Nephron (organoid): Measurements from ENCODE around the gene OR52A1.

Source experiments
- H3K27ac Mint-ChIP-seq, 3 experiments: 2 replicates each; pipeline ENCODE4 v1.8.0; 2020; ENCODE audit warnings: mixed read lengths in 3 of 3, mild to moderate bottlenecking in 2 of 3, moderate library complexity in 1 of 3
- H3K27me3 Mint-ChIP-seq: 2 replicates; pipeline ENCODE4 v1.8.0; 2021; ENCODE audit warnings: low read depth, mild to moderate bottlenecking, moderate library complexity, mixed read lengths
- H3K36me3 Mint-ChIP-seq: 2 replicates; pipeline ENCODE4 v1.8.0; 2020; ENCODE audit warnings: low read depth, mixed read lengths
- H3K4me1 Mint-ChIP-seq: 2 replicates; pipeline ENCODE4 v1.8.0; 2020; ENCODE audit warnings: mixed read lengths
- H3K4me3 Mint-ChIP-seq, 3 experiments: 2 replicates each; pipeline ENCODE4 v1.8.0; 2020; ENCODE audit warnings: mild to moderate bottlenecking in 3 of 3, mixed read lengths in 3 of 3, moderate library complexity in 2 of 3
- H3K9me3 Mint-ChIP-seq: 2 replicates; pipeline ENCODE4 v1.8.0; 2020; ENCODE audit warnings: mixed read lengths
- CTCF ChIP-seq, 3 experiments: fragments of 200-600 bp; sonication (generic); IDR thresholded peaks; one replicate each; pipeline ENCODE4 v1.5.0; 2021; ENCODE audit warnings: antibody characterized with exemption in 3 of 3; ENCODE audit not compliant: unreplicated experiment in 3 of 3

Gene OR52A1

DNA sequence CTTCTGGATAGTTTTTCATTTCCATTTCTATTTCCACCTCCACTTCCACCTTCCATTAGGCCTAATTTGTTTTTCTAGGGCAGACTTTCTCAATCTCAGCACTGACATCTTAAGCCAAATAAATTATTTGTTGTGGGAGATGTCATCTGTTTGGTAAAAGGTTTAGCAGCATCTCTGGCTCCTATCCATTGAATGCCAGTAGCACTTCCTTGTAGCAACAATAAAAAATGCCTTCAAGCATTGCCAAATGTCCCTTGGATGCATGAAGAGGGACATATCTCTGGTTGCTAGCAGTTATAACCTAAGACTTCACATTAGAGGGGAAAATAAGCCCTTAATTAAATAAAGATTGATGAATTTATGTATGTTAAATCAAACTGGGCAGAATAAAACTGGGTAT is 18.3 kb downstream of the OR52A1 start:
- Mint-ChIP-seq H3K4me1 (no peaks in the 10 kb centered on the region), H3K36me3 (no peaks in the 10 kb centered on the region), H3K27me3 (peaks cover 5% of the 10 kb centered on the region), H3K27ac (no peak overlapping the region), H3K4me3 (no peak overlapping the region), H3K9me3 (no peaks in the 10 kb centered on the region)
- no peak for TF ChIP-seq CTCF (IDR thresholded peaks at IDR 0.05; ENCODE audit: unreplicated experiment in 3 of 3)

DNA sequence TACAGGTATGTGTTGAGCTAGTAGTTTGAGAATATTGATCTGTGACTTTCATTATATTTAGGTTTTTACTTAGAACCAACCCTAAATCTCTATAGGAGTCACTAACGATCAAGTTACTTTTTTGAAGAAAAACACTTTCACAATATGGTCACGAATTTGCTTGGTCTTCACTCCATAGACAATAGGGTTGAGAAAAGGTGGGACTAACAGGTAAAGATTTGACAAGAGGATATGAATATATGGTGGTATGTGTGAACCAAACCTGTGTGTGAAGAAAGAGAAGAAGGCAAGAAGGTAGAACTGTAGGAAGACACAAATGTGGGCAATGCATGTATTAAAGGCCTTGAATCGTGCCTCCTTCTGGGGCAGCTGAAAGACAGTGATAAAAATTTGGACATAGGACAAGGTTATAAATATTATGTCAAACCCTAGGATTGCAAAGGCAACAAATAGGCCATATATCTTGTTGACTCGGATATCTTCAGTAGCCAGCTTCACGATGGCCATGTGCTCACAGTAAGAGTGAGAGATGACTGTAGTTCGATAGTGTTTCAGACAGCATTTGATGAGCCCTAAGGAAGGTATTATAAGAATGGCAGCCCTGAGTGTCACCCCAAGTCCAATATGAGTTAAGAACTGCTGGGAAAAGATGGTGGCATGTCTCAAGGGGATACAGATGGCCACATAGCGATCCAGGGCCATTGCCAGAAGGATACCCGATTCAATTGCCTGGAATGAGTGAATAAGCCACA is 22.8 kb downstream of the OR52A1 start:
- no peak overlapping the region for H3K27ac Mint-ChIP-seq
- no peaks in the 10 kb centered on the region for H3K9me3 Mint-ChIP-seq
- no peak overlapping the region for H3K4me3 Mint-ChIP-seq
- H3K4me1 Mint-ChIP-seq, result no peaks in the 10 kb centered on the region
- no peaks in the 10 kb centered on the region for H3K36me3 Mint-ChIP-seq
- no peak for TF ChIP-seq CTCF (IDR thresholded peaks at IDR 0.05; ENCODE audit: unreplicated experiment in 3 of 3)
- H3K27me3 Mint-ChIP-seq, result no peaks in the 10 kb centered on the region

GRCh38 chr11:5129457-5129877 is 25.1 kb downstream of the OR52A1 start:
- no peak for TF ChIP-seq CTCF (IDR thresholded peaks at IDR 0.05; ENCODE audit: unreplicated experiment in 3 of 3)
- no peaks in the 10 kb centered on the region for H3K4me1 Mint-ChIP-seq
- no peaks in the 10 kb centered on the region for H3K36me3 Mint-ChIP-seq
- peaks cover 2% of the 10 kb centered on the region for H3K9me3 Mint-ChIP-seq
- no peaks in the 10 kb centered on the region for H3K27me3 Mint-ChIP-seq
- no peak overlapping the region for H3K4me3 Mint-ChIP-seq
- H3K27ac Mint-ChIP-seq, result no peak overlapping the region

DNA sequence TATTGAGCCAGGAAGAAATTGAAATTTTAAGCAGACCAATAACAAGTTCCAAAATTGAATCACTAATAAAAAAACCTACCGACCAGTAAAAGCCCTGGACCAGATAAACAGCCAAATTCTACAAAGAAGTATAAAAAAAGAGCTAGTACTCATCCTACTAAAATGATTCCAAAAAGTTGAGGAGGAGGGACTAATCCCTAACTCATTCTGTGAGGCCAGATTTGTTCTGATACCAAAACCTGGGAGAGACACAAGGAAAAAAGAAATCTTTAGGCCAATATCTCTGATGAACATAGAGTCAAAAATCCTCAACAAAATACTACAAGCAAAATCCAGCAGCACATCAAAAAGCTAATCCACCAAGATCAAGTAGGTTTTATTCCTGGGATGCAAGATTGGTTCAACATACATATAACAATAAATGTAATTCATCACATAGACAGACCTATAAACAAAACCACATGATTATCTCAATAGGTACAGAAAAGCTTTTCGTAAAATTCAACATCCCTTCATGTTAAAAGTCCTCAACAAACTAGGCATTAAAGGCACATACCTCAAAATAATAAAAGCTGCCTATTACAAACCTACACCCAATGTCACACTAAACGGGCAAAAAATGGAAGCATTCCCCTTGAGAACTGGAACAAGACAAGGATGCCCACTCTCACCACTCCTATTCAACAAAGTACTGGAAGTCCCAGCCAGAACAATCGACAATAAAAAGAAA is 29.5 kb downstream of the OR52A1 start:
- Mint-ChIP-seq H3K9me3 (peaks cover 2% of the 10 kb centered on the region), H3K4me1 (peaks cover 6% of the 10 kb centered on the region), H3K27ac (no peak overlapping the region), H3K4me3 (no peak overlapping the region), H3K36me3 (no peaks in the 10 kb centered on the region), H3K27me3 (peaks cover 6% of the 10 kb centered on the region)
- no peak for TF ChIP-seq CTCF (IDR thresholded peaks at IDR 0.05; ENCODE audit: unreplicated experiment in 3 of 3)

DNA sequence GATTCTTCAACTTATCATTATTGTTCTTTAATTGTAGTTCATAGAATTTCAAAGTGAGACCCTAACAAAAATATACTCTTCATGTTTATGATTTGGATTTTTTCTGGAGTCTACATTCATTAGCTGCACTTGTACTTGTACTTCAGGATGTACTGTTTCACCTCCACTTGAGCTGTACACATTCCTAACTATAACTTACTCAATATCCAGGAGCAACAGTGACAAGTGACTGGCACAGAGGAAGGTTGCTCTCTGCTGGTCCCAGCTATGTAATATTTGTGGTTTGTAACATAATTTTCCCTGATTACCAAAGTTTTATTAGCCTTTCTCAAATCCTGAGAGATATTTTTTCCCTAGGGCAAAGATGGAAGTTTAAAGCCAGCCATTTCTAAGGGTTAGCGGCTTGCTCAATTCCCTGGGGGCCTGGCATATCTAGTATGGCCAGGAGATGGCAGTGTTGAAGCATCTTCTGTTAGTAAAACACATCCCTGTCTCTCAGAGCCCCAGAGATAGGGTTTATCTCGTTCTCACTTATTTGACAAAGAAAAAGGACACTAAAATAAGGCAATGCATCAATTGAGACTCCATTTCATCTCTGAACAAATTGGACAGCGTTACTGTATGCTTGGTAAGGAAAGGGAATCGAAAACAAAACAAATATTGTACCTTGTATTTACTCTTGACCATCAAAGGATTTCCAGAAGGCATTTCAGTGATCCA is 30.6 kb downstream of the OR52A1 start:
- no peak overlapping the region for H3K27ac Mint-ChIP-seq
- peaks cover 6% of the 10 kb centered on the region for H3K27me3 Mint-ChIP-seq
- H3K36me3 Mint-ChIP-seq, result no peaks in the 10 kb centered on the region

More for the DNA sequence above, 30.6 kb downstream of the OR52A1 start:
- TF ChIP-seq CTCF (IDR thresholded peaks at IDR 0.05; ENCODE audit: unreplicated experiment in 3 of 3), result peak; percentile 87 to 93 (median 92)
- H3K9me3 Mint-ChIP-seq, result peaks cover 2% of the 10 kb centered on the region
- H3K4me1 Mint-ChIP-seq, result peaks cover 6% of the 10 kb centered on the region
- H3K4me3 Mint-ChIP-seq, result no peak overlapping the region
